CD4-positive, alpha-beta T cell treated with Interleukin-4 for 1 hour (primary cell): Measurements from ENCODE around the gene SMTNL1.

Source experiments
- DNase-seq, 2 donors: peaks; one replicate each; pipeline ENCODE4 v3.0.0-alpha.2; 2020 to 2022

Gene SMTNL1

DNA sequence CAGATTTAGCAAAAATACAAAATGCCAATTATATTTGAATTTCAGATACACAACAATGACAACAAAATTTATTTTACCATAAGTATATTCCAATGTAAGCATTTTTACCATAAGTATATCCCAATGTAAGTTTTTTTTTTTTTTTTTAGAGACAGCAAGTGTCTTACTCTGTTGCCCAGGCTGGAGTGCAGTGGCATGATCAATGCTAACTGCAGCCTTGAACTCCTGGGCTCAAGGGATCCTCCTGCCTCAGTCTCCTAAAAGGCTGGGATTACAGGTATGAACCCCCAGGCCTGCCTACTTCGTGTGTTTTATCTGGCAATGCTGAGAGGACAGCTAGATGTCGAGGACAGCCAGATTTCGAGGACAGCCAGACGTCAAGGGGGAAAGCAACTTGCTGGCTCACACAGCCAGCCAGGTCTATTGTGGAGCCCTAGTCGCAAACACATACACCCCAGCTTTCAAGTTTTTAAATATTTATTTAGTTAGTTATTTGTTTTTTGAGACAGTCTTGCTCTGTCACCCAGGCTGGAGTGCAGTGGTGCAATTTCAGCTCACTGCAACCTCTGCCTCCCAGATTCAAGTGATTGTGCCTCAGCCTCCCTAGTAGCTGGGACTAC, 59.0 kb downstream of the SMTNL1 start:
- no peak for DNase-seq

DNA sequence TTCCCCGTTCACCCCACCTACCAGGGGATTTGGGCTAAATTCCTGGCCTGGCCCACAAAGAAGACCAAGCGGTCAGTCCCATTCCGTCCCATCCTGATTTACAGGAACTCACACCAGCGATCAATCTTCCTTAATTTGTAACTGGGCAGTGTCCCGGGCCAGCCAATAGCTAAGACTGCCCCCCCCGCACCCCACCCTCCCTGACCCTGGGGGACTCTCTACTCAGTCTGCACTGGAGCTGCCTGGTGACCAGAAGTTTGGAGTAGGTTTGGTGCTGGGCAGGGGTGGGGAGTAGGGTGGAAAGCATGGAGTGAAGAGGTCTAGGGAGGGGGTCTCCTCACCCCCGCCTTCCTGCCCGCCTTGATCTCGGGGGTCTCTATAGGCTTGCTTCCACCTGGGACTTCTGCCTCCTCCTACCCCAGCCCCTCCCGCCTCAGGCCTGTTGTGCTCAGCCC, 60.1 kb downstream of the SMTNL1 start, which contains the start of gene SERPING1:
Gene SERPING1, plus strand, starts transcription at position 225 of the 455 bp plus-strand sequence. CDS start 586 bp downstream, outside the sequence.
- no peak for DNase-seq

- DNase-seq, result no peak
These were observed 60.8 kb downstream of the SMTNL1 start for GRCh38 chr11:57597916-57598830.

DNA sequence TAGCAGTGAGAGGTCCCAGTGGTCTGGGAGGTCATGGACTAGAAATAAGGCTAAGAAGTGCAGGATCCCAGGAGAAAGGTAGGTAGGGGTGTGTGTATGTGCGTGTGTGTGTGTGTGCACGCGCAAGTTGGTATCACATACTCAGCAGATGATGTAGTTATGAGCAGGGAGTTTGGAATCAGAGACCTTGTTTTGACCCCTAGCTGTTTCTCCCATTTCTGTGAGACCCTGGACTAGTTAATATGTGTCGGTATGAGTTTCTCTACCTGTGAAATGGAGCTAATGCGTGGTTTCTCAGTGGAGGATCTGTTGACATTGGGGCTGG, 61.4 kb downstream of the SMTNL1 start:
- DNase-seq, result no peak

GRCh38 chr11:57599381-57599780, 62.0 kb downstream of the SMTNL1 start:
- no peak for DNase-seq
